ENCODE data around the gene LNPK. TPM values are rescaled to one million over a fixed set of nuclear protein-coding genes. Genes with fewer than 3 reads are reported as not detected.

The LNPK gene
- total RNA-seq, 1 experiment from 2014 or later = 21.8 TPM

DNA sequence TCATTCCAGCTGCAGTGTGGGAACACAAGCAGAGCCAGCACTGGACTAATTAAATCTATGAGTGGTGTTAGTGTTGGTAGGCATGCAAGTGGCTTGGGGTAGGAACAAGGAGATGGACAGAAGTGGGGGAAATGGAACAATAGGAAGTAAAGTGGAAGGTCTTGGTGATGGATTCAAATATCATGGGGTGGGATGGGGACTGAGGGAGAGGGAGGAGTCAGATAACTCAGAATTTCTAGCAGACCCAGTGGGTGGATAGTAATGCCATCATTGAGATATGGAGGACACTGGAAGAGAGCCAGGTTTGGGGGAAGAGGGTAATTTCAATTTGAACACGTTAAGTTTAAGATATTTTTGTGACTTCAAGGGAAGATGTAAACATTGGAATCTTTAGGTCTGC lies 2.9 kb upstream of the LNPK start:
- intact Hi-C loops (cut with micrococcal nuclease) = loop anchor here (5.0 kb wide), 1 partner anchor 313 kb away; no protein-coding TSS in a partner anchor

DNA sequence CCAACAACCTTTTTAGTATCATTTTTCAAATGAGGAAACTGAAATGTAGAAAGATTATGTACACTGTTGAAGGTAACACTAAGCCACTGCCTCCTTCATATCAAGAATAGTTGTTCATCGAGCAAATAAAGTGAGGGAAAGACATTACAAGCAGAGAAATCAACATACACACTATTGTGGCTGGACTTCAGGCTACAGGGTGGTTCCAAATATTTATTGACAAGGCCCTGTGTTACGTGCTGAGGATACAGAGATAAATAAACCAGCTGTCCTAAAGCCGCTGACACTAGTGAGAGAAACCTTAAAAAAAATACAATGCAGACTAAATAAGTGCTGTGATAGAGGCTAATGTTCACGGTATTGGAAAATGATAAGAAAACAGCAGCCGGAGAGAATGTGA lies 1.9 kb upstream of the LNPK start:
- TF ChIP-seq, protein P1, sequence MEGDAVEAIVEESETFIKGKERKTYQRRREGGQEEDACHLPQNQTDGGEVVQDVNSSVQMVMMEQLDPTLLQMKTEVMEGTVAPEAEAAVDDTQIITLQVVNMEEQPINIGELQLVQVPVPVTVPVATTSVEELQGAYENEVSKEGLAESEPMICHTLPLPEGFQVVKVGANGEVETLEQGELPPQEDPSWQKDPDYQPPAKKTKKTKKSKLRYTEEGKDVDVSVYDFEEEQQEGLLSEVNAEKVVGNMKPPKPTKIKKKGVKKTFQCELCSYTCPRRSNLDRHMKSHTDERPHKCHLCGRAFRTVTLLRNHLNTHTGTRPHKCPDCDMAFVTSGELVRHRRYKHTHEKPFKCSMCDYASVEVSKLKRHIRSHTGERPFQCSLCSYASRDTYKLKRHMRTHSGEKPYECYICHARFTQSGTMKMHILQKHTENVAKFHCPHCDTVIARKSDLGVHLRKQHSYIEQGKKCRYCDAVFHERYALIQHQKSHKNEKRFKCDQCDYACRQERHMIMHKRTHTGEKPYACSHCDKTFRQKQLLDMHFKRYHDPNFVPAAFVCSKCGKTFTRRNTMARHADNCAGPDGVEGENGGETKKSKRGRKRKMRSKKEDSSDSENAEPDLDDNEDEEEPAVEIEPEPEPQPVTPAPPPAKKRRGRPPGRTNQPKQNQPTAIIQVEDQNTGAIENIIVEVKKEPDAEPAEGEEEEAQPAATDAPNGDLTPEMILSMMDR (IDR thresholded peaks at IDR 0.05; ENCODE audit: unreplicated experiment) = no peak
- Mint-ChIP-seq H3K36me3 (ENCODE audit: insufficient read depth, unreplicated experiment) (no peaks in the 10 kb centered on the region), H3K9me3 (ENCODE audit: unreplicated experiment) (no peaks in the 10 kb centered on the region), H3K27me3 (ENCODE audit: insufficient read depth, unreplicated experiment) (no peaks in the 10 kb centered on the region), H3K4me3 (ENCODE audit: unreplicated experiment) (no peak overlapping the region), H3K27ac (ENCODE audit: low read depth, unreplicated experiment) (no peak overlapping the region), H3K4me1 (ENCODE audit: insufficient read depth, unreplicated experiment) (peaks cover 8% of the 10 kb centered on the region)
- DNase-seq (ENCODE audit: unreplicated experiment) = no peak
- no TSS peak for BruUV-seq (replicated peaks)
- ChIA-PET POLR2A (no interaction called here), CTCF (no interaction called here)
- intact Hi-C loops (cut with micrococcal nuclease) = loop anchor here (5.0 kb wide), 1 partner anchor 312 kb away; no protein-coding TSS in a partner anchor

More for the DNA sequence above, 2.9 kb upstream of the LNPK start:
- no peaks in the 10 kb centered on the region for H3K27me3 Mint-ChIP-seq (ENCODE audit: insufficient read depth, unreplicated experiment)
- BruUV-seq (replicated peaks) = no TSS peak
- H3K36me3 Mint-ChIP-seq (ENCODE audit: insufficient read depth, unreplicated experiment) = no peaks in the 10 kb centered on the region
- no peaks in the 10 kb centered on the region for H3K4me1 Mint-ChIP-seq (ENCODE audit: insufficient read depth, unreplicated experiment)
- no peak overlapping the region for H3K27ac Mint-ChIP-seq (ENCODE audit: low read depth, unreplicated experiment)
- ChIA-PET CTCF (no interaction called here), POLR2A (no interaction called here)
- H3K9me3 Mint-ChIP-seq (ENCODE audit: unreplicated experiment) = no peaks in the 10 kb centered on the region
- H3K4me3 Mint-ChIP-seq (ENCODE audit: unreplicated experiment) = no peak overlapping the region
- DNase-seq (ENCODE audit: unreplicated experiment) = no peak
- TF ChIP-seq, protein P1 (IDR thresholded peaks at IDR 0.05; ENCODE audit: unreplicated experiment) = no peak

DNA sequence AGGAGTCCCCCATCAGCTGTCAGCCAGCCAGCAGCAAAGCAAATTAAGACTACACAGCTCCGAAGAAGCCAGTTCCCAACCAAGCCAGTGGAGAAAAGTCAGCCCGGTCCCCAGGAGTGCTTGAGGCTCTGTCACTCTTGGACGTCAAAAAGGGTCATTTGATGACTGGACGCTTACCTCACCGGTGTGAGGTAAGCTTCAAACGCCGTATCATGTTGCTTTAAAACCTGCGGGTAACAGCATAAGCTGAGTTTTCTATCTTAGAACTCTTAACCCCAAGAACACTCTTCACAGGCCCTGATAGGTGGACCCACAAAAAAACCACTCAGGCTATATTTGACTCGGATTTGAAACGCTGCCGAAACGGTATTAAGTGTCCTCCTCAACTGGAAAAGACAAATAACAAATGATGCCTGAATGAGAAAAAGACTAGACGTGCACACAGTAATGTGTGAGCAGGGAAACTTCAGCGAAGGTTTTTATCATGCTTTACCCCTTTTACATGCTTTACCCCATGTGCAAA lies 682 bp upstream of the LNPK start:
- DNase-seq (ENCODE audit: unreplicated experiment) = peak; percentile 23
- H3K27me3 Mint-ChIP-seq (ENCODE audit: insufficient read depth, unreplicated experiment) = no peaks in the 10 kb centered on the region
- intact Hi-C loops (cut with micrococcal nuclease) = loop anchor here (5.0 kb wide), 1 partner anchor 310 kb away; no protein-coding TSS in a partner anchor

DNA sequence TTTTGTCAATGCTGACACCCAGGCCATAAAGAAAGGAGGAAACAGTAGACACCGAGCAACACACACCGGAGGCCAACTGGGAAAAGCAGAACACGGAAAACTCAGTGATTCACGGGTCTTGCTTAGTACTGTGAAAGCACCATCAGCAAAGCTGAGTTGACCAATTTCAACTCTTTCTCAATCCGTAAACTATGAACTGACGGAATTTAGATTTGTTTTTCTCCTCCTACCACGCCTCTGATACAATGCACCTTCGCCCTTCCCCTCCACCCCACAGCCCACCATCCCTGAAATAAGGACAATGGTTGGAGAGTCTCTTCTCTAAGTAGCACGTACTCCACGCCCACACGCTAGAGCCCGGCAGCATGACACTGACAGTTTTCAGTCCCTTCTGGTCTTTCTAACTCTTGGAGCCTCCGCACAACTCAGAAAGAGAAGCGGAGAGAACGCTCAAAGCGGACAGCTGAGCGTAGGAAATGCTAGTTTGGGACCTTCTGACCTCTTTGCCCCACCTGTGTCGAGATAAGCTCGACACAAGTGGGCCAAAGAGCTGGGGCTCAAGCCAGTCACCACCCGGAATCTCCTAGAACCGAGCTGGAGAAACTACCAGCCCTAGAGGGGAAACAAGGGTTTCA lies 669 bp downstream of the LNPK start:
- BruUV-seq (replicated peaks) = no TSS peak
- Mint-ChIP-seq H3K9me3 (ENCODE audit: unreplicated experiment) (no peaks in the 10 kb centered on the region), H3K4me3 (ENCODE audit: unreplicated experiment) (peak overlapping the region; percentile 78), H3K27me3 (ENCODE audit: insufficient read depth, unreplicated experiment) (no peaks in the 10 kb centered on the region), H3K27ac (ENCODE audit: low read depth, unreplicated experiment) (peak overlapping the region; percentile 53), H3K36me3 (ENCODE audit: insufficient read depth, unreplicated experiment) (no peaks in the 10 kb centered on the region), H3K4me1 (ENCODE audit: insufficient read depth, unreplicated experiment) (peaks cover 9% of the 10 kb centered on the region)
- DNase-seq (ENCODE audit: unreplicated experiment) = peak; percentile 49
- ChIA-PET CTCF (interaction anchor here (0.6 to 1.9 kb wide), 5 partner anchors 37 to 1634 kb away, joined by 3 to 7 read pairs (median 4); no protein-coding TSS in a partner anchor), POLR2A (interaction anchor here (0.6 to 3.1 kb wide), 24 partner anchors 8 to 907 kb away, joined by 3 to 15 read pairs (median 4); partner anchors contain the start of gene ATP5MC3)
- intact Hi-C loops (cut with micrococcal nuclease) = loop anchor here (5.0 kb wide), 1 partner anchor 309 kb away; no protein-coding TSS in a partner anchor
- TF ChIP-seq, protein P1 (IDR thresholded peaks at IDR 0.05; ENCODE audit: unreplicated experiment) = no peak

More for the DNA sequence above, 682 bp upstream of the LNPK start:
- ChIA-PET POLR2A (interaction anchor here (0.7 to 3.1 kb wide), 16 partner anchors 7 to 1464 kb away, joined by 3 to 15 read pairs (median 4); no protein-coding TSS in a partner anchor), CTCF (interaction anchor here (0.6 to 1.0 kb wide), 2 partner anchors 752 to 811 kb away, joined by 3 read pairs; no protein-coding TSS in a partner anchor)
- no peaks in the 10 kb centered on the region for H3K9me3 Mint-ChIP-seq (ENCODE audit: unreplicated experiment)
- TSS peak; percentile 73 for BruUV-seq (replicated peaks)
- peak overlapping the region; percentile 53 for H3K27ac Mint-ChIP-seq (ENCODE audit: low read depth, unreplicated experiment)
- TF ChIP-seq, protein P1 (IDR thresholded peaks at IDR 0.05; ENCODE audit: unreplicated experiment) = no peak
- peak overlapping the region; percentile 78 for H3K4me3 Mint-ChIP-seq (ENCODE audit: unreplicated experiment)
- peaks cover 9% of the 10 kb centered on the region for H3K4me1 Mint-ChIP-seq (ENCODE audit: insufficient read depth, unreplicated experiment)
- no peaks in the 10 kb centered on the region for H3K36me3 Mint-ChIP-seq (ENCODE audit: insufficient read depth, unreplicated experiment)
